ENCODE results near the gene FTO.

The FTO gene

DNA sequence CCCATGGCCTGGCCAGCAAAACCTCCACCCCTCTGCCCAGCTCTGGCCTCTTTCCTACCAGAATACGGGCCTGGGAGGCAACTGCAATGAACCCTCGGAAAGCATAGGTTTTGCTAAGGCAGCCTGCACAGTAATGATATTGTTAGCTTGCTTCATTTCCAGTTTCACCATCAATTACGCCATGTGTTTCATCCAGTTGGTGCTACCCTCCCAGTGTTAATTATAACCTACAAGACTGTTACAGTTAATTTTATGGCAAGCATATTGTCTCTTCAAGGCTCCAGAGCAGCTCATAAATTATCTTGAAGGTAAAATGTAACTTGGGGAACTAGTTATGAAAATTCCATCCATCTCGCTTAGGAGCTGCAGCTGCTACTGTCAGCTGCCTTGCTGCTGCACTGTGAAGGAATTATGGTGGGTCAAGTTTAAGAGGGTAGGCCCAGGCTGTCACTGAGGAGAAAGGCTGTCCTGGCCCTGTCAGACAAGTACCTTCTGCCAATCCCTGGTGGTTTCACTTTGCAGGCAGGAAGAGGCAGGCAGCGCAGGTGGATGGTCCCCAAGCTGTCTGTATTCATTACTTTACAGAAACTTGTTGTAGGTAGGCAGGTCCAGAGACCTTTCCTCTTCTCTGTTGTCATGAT is 242.9 kb downstream of the FTO start:
- TF ChIP-seq, protein P1, sequence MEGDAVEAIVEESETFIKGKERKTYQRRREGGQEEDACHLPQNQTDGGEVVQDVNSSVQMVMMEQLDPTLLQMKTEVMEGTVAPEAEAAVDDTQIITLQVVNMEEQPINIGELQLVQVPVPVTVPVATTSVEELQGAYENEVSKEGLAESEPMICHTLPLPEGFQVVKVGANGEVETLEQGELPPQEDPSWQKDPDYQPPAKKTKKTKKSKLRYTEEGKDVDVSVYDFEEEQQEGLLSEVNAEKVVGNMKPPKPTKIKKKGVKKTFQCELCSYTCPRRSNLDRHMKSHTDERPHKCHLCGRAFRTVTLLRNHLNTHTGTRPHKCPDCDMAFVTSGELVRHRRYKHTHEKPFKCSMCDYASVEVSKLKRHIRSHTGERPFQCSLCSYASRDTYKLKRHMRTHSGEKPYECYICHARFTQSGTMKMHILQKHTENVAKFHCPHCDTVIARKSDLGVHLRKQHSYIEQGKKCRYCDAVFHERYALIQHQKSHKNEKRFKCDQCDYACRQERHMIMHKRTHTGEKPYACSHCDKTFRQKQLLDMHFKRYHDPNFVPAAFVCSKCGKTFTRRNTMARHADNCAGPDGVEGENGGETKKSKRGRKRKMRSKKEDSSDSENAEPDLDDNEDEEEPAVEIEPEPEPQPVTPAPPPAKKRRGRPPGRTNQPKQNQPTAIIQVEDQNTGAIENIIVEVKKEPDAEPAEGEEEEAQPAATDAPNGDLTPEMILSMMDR (IDR thresholded peaks at IDR 0.05; ENCODE audit: borderline replicate concordance, insufficient read depth, low read depth, low read length): no peak
- H3K4me3 ChIP-seq (ENCODE audit: low read depth, low read length): no peak overlapping the region

DNA sequence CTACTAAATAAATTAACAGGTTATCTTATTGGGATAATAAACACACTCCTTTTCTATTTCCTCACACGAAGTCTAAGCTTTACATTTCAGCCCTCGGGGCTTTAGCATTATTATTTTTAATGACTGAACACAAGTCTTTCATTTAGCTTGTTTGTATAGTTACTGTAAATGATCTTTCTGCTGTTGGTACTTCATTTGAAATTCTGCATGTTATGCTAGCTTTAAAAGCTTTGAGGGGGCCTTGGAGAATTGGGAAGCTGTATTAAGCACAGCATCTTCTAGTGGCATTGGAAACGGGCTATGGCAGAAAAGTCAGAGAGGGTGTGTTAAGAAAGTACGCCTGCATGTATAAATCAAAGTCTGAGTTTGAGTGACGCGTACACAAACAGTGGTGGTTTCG is 243.7 kb downstream of the FTO start:
- no peak overlapping the region for H3K4me3 ChIP-seq (ENCODE audit: low read depth, low read length)
- TF ChIP-seq, protein P1 (IDR thresholded peaks at IDR 0.05; ENCODE audit: borderline replicate concordance, insufficient read depth, low read depth, low read length): no peak

DNA sequence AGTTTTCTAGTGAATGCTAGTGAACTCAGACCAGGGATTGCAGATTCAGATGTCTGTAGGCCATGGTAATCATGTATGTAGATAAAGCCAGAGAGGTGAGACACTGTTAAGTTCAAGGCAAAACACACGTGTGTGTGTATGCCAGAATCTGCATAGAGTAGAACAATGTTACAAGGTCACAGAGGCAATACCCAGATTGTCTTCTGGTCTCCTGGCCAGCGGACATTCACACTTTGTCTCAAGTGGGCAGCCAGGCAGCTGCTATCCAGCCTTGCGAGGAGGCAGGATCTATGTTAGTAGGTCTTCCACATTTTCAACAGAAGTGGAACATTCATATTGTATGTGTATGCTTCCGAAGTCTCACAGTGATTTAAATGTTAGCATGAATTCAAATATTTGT is 244.4 kb downstream of the FTO start:
- TF ChIP-seq, protein P1 (IDR thresholded peaks at IDR 0.05; ENCODE audit: borderline replicate concordance, insufficient read depth, low read depth, low read length): no peak
- H3K4me3 ChIP-seq (ENCODE audit: low read depth, low read length): no peak overlapping the region

DNA sequence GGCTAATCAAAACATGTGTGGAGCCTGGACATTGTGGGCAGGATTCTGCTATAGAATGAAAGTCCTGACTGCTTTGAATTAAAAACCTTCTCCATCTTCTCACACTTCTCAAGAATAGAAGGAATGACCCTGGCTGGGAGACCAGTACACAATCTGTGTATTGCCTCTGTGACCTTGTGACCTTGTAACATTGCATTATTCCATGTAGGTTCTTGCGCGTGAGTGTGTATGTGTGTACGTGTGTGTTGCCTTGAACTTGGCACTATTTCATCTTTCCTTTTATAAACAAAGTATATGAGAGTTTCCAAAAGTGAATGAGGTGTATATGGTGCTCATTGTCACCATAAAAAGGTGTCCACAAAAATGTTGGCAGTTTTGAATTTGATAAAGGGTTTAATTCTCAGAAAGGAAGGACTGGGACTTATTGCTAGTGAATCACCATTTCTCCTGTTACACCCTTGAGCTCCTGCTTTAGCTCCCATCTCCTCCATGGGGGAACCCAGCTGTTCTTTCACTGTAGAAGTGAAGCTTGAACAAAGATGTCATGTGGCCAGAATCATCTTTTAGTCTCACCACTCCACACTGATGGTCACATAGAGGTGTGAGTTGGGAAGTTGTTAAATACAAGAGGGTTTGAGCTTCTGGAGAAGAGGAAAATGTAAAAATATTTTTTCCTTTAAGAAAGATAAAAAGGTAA is 244.9 kb downstream of the FTO start:
- H3K4me3 ChIP-seq (ENCODE audit: low read depth, low read length): no peak overlapping the region
- TF ChIP-seq, protein P1 (IDR thresholded peaks at IDR 0.05; ENCODE audit: borderline replicate concordance, insufficient read depth, low read depth, low read length): no peak

DNA sequence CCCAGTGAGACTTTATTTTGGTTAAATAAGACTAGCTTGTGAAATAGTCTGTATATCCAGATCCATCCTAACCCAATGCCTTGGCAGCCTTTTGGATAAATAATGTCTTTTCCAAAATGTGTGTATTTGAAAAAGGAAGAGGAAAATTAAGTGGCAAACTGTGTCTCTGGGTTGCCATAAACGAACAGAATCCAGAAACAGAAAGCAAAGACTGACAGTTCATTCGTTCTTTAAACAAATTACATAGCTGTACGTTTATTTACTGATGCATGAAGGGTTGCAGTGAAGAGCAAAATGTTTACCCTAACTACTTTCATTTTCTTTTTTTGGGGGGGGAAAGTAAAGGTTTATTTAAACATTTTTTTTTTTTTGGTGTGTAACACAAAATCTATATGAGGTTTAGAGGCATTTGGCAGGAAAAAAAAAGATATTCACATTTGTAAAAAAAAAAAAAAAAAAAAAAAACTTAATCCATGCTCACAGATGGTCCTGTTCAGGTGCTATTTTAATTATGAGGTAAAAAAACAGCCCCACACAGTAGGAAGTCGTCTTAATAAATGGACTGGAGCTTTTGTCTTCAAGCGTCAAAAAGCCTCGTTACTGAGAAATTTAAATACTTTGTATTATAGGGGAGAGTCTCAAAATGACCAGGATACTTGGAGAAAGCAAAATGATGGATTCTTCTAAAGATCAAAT is 245.9 kb downstream of the FTO start:
- TF ChIP-seq, protein P1 (IDR thresholded peaks at IDR 0.05; ENCODE audit: borderline replicate concordance, insufficient read depth, low read depth, low read length): no peak
- no peak overlapping the region for H3K4me3 ChIP-seq (ENCODE audit: low read depth, low read length)

DNA sequence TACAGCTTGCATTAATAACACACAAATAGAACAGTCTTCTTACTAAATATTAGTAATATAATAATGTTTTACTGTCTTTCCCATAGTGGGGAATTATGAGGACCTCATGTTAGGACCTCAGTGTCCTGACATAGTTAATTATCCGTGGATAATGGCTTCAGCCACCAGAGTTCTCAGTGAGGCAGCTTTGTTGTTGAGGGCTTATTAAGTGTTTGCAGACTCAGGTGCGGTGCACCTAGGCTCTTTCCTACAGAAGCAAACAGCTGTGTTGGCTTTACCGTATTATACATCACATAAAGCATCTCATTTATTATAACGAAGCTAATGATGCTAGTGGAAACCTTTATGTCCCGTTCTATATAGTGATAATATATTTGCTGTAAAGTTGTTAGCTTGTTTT is 246.7 kb downstream of the FTO start:
- TF ChIP-seq, protein P1 (IDR thresholded peaks at IDR 0.05; ENCODE audit: borderline replicate concordance, insufficient read depth, low read depth, low read length): no peak
- H3K4me3 ChIP-seq (ENCODE audit: low read depth, low read length): no peak overlapping the region

Data from GM12875 (cell line).